Stimulated activated CD4-positive, alpha-beta T cell treated with anti-CD3 and anti-CD28 coated beads, Interleukin-1b, Interleukin-23, amount 100 ng/mL, for 4 hours (primary cell): Measurements from ENCODE around the gene ST6GALNAC5.
"Not testable (repeated sequence)": the region's sequence is repeated elsewhere in the genome, so short reads cannot be mapped to it uniquely, and the experiment has no call there.

Experiments
- DNase-seq, 2 donors: peaks; one replicate each; pipeline ENCODE4 v3.0.0-alpha.2; 2020; ENCODE audit warnings: low read depth in 2 of 2

ST6GALNAC5 gene

DNA sequence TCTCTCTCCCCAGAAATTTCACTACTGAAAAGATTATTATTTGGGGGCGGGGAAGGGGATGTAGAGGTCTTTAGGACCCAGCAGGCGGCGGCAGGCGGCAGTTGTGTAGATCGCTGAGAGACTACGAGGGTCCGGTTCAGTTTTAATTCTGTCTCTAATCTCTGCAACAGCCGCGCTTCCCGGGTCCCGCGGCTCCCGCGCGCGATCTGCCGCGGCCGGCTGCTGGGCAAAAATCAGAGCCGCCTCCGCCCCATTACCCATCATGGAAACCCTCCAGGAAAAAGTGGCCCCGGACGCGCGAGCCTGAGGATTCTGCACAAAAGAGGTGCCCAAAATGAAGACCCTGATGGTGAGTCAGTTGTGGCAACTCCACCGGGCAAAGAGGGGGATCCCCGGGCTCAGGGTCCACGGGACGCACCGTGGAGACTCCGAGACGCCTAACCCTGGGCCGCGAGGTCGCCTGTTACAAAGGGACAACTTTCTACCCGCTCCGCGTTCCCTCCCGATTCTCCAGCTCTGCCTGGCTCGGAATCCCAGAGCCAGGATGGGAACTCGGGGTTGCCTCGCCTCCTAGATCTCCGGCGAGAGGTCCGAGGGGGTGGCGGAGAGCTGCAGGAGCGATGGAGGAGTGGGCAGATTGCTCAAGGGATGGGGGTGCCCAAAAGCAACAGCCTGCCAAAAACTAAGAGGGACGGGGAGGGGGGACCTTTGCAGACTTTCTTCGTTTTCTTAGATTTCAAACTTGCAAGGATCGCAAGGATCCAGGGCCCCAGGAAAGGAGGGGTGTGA is at the start of gene ST6GALNAC5:
ST6GALNAC5 (plus strand) TSS at position 139 of the 789 bp plus-strand sequence.
- no peak for DNase-seq

DNA sequence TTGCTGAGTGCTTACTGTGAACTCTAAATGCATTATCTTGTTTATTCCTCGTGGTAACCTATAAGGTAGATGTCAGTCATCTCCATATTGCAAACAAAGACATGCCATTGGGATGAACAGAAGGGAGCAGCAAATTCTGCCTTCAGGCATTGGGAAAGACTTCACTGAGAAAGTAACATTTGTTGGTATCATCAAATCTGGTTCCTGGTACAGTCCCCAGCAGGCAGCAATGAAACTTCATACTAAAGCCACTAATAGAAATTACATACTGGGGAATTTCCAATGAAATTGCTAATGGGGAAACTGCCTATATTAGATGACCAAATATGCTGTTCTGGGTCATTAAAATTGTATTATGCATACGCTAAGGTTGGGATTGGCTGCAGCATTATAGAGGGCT is 47.3 kb upstream of the ST6GALNAC5 start:
- no peak for DNase-seq

DNA sequence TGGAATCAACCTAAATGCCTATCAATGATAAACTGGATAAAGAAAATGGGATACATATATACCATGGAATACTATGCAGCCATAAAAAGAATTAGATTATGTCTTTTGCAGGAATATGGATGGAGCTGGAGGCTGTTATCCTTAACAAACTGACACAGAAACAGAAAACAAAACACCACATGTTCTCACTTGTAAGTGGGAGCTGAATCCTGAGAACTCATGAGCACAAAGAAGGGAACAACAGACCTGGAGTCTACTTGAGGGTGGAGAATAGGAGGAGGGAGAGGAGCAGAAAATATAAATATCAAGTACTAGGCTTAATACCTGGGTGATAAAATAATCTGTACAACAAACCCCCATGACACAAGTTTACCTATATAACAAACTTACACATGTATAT is 44.3 kb upstream of the ST6GALNAC5 start:
- not testable (repeated sequence) for DNase-seq

DNA sequence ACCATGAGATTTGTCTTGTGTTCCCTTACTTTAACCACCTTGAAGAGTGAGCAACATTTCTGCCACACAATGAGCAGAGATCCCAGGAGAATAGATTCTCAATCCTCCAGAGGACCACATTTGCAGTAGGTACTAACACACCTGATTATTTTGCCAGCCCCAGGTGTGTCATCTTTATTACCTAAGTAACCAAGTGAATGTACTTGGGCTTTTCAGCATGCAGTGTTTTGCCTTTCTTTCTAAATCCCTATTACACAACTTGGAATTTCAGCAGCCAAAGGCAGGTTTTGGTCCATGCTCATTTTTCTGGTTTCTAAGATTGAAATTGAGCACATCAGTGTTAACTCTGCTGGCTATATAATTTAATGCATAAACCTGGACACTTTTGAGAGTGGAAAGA is 43.2 kb upstream of the ST6GALNAC5 start:
- DNase-seq = no peak

DNA sequence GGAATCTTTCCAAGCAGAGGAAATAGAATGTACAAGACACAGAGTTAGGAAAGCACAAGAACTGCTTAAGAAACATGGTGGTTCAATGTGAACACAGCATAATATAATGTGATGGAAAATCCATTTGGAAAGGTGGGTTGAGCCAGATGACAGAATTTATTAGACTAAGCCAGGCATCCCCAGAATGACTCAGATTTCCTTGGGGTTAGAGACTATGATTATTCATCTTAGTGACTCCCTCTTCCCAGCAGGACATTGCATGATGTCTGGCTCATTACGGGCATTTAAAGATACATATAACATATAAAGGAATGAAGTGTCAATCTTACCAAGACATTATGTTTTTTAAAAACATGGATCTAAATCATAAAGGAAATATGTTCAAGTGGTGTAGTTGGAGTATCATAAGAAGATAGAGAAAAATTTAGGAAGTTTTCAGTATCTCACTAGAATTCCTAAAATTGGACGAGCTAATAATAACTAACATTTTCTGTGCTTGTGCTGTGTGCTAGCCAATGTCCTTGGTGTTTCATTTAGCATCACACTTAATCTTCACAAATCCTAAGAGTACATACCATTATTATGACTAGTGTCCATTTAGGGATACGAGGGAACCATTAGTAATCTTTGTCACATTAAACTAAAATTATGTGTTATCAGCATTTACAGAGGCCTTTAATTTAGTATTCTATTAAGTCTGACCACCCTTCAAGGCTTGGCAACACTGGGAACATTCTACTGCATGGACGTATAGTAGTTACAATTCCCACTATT is 41.0 kb upstream of the ST6GALNAC5 start:
- no peak for DNase-seq

DNA sequence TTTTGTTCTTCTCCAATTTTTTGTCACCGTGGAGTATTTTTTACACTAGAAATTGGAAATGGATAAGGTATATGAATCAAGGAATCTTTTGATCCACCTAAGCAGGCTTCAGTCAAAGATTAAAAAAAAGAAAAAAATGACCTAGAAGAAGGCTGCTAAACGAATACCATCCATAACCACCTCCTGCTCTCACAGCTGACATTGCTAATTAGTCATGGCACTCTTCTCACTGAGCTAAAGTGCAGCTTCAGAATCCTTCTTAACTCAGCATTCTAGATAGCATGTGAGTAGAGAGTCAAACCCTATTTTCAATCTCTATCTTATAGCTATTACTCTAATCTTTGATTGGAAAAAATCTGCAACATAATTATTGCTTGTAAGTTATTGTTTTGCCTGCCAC is 40.2 kb upstream of the ST6GALNAC5 start:
- no peak for DNase-seq

DNA sequence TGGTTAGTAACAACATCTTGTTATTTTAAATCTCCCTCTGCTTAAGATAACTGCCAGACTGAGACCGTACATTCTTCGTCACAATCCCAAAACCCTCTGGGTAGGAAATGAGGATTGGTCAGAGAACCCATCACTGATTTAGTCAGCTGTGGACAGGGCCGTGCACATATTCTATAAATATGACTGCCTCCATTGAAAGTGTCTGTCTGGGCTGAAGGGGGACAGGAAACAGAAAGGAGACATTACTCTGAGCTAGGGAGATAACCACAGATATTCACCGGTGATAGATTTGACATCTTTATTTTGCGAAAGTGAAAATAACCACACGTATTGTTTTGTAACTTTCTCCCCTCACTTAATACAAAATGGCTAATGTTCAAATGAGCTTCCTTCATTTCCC is 36.9 kb upstream of the ST6GALNAC5 start:
- DNase-seq = no peak

DNA sequence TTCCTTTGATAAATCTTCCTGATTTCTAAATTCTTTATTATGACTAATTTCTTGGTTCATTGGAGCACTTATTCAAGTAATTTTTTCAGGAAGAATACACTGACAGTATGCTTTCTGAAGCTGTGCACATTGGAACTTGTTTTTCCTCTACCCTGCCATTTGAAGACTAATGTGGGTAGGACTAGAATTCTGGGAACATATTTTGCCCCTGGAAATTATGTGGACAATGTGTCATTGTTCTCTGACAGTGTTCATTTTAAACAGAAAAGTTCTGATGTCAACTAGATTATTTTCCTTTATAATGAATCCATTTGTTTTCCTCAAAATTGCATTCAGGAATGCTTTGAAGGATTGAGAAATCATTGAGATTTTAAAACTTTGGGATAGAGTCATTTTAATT is 34.8 kb upstream of the ST6GALNAC5 start:
- no peak for DNase-seq

DNA sequence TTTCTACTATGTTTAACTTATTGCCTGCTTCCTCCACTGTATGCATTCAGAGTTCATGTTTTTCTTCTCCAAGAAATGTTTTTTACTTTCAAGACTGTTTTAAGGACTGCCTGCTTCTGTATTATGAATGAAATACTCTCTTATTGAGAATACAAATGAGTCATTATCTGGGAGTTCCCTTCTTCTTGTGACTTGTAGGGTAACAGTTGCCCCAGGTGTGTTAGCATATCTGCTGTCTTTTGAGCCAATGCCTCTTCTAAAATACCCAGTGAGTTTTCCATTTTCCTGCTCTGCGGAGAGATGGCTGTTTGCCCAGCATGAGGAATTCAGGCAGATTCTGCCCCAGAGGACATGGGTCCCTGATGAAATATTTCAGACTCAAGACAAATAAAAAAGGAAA is 34.1 kb upstream of the ST6GALNAC5 start:
- DNase-seq = no peak

DNA sequence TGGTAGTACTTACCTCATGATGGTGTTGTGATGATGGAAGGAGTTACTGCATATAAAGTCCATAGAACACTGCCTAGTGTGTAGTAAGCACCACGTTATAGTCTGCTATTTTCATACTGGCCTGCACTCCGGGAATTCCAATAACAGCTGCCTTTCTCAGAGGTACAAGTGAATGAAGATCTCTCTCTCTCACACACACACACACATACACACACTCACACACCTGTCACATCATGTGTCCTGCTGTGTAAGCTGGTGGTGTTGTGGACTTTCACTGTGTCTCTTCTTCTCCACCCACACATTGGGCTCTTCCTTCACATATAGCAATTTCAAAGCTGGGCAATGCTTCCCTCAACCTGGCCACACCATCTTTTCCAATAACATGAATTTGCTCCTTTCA is 33.4 kb upstream of the ST6GALNAC5 start:
- DNase-seq = no peak

DNA sequence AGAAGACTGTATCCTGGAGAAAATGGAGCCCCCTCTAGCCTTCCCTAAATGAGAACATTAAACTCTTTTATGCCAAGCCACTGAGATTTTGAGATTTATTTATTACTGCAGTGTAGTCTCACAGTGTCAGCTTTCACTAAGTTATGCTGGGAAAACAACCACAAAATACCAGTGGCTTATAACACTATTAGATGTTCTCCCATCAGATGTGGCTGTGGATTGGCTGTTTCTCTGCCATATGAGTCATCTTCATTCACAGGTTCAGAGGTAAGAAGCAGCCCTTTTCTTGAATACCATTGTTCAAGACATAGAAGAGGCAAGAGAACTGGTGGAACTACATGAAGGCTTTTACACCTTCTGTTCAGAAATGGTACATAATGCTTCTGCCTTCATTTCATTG is 32.1 kb upstream of the ST6GALNAC5 start:
- no peak for DNase-seq

DNA sequence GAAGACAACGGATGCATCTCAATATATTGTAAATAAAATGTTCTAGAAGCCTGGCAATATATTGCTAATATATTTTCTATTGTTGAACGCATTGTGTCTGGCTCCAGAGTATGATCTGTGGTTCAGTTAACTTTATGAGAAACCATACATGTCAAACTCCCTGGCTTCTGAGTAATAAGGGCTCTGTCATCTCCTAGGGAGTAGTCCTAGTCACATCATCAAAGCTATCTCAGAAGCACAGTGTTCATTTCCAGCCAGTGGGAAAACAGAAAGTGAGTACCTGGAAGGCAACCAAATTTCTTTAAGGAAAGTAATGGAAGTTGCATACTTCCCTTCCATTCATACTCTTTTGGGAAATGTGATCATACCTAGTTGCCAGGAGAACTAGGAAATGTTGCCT is 27.0 kb upstream of the ST6GALNAC5 start:
- no peak for DNase-seq

DNA sequence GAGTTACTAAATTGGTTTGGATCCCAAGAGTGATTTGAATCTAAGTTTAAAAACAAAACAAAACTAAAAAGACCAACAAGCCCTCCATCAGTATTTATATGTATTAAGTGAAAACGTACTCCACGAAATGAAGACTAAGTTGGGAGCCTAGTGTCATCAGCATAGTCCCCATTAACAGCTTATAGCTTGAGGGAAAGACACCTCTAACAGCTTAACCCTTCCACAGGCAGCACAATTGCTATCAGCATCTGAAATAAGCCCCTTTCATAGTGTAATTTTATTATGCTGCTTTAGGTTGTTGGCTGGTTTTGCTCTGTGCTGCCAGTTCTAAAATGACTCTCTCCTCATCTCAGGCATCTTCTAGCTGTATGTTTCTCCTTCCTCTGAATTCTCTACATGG is 25.8 kb upstream of the ST6GALNAC5 start:
- no peak for DNase-seq

DNA sequence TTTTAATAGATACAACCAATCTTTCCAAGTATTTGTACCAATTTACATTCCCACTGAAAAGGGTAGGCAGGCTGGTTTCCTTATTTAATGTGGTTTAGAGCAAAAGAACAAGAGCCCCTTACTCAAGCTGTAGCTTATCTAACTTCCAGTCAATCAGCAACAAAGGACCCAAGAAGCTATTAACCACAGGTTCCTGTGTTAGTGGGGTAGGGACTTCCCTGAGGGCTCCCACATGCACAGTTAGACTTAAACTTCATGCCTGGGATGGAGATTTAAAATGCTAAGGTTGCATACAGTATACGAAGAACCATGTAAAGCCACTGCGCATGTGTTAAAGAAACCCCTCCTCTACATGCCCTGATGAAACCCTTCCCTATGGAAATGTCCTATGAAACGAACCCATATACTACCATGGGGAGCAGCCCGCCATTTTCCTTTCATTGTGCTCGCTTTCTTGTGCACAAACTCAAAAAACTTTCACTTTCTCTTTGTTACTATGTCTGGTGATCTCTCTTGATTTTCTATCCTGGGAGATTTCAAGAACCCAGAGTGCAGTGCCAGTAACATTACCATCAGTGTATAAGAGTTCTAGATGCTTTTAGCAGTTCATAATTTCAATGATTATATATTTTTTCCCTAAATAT is 23.3 kb upstream of the ST6GALNAC5 start:
- DNase-seq = no peak

DNA sequence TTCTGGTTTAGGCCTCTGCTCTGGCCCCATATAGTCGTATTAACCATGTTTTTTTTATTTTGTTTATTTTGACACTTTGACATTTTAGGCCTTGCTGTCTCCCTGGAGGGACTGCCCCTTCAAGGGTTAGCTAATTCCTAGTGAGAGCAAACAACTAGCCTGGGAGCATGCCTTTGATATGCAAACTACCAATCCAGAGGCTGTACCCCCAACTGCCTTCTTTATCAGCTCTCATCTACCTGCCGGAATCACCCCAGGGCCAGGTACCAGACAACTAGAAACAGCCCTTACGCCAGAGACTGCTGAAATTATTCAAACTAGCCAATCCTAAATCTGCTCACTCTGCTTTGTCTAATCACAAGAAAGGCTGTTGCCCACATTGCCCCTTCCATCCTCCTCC is 13.0 kb upstream of the ST6GALNAC5 start:
- DNase-seq = no peak

DNA sequence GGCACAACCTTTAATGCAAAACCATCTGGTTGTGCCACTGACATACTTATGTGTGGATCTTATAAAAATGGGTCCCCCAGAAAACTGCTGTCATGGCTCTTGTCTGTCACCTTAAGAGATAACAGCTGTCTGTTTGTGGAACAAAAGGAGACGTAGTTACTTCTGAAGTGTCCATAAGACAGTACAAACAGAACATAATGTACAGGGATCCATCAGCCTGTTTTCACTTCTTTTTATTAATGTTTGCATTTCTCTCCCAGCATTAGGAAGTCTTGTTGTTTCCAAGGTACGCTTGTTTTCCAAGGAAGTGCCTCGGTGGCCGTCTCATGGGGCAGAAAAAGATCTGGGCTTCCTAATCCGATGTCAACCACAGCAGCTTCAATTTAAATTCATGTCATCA is 11.2 kb upstream of the ST6GALNAC5 start:
- DNase-seq = no peak

DNA sequence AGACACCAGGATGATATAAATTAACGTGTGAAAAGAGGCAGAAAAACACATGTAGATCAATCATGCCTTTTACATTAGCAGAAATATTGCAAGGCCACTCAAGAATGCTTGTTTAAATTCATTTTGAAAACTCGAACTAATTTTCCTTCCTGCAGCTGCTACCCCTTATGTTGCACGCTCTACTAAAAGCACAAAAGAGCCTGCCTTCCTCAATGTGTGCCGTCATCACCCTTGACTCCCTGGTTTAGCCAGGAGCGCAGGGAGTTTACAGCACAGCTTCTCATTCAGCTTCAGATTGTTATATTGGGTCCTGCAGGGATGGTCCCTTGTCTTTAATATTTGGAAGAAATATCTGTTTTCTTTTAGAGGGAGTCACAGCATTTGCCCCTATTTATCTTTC is 10.1 kb upstream of the ST6GALNAC5 start:
- no peak for DNase-seq

DNA sequence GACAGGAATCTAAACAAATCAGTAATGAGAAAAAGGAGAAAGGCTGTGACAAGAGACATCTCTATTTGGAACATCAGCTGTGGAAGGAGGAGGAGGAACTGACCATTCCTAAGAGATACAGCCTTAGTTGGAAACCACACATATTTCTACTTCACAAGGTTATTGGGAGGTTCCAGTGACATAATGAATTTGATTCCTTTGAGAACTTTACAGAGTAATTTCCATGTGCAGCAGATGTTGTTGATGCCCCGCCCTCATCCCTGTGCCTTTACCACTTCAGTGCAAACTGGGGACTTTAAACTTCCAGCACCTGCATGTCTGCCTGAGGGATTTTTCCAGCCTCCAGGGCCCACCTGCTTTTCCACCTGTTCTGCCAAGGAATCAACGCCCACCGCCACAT is 9.3 kb upstream of the ST6GALNAC5 start:
- DNase-seq = no peak

DNA sequence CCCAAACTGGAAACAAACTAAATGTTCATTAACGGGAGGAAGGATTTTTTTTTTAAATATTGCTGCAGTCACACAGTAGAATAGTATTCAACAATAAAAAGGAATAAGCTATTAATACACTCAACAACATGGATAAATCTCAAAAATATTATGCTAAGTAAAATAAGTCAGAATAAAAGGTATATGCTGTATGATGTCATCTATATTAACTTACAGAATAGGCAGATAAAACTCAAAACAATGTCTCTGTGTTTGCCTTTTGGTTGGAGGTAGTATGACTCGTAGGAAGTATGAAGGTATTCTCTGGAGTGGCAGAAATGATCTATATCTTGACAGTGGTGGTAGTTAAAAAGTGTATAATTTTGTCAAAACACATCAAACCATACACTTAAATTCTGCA is 6.1 kb upstream of the ST6GALNAC5 start:
- no peak for DNase-seq

DNA sequence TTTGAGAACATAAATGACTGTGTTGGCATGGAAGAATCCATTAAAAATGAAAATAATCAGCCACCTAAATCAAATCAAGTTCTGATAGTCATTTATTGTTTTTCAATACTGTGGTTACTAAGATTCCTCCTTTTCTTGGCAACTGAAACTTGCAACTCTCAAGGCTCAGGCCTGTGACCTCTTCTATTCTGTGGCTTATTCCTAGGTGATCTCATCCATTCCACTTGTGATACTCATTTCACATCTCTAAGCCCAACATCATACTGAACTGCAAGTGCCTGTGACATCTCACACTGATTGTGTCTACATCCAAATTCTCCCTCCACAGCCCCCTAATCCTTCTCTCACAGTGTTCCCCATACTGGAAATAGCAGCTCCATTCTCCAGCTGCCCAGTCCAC is 4.8 kb upstream of the ST6GALNAC5 start:
- no peak for DNase-seq

DNA sequence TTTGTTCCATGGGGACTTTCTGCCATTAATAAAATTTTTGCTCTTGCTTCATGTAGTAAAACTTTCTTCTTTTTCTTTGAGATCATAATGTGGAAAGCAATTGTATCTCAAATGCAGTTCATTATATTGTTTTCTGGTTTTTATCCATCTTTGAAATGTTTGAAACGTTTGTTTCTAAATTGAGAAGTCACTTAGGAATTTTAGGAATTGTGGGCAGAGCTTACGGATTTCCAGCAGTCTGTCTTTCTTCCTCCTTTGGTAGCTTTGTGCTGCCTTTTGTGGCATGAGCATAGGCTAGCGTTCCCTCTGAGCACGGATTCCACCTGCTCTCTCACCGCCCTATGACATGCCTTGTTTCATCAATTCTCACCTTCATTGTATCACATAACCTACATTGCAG is 2.9 kb upstream of the ST6GALNAC5 start:
- DNase-seq = no peak

DNA sequence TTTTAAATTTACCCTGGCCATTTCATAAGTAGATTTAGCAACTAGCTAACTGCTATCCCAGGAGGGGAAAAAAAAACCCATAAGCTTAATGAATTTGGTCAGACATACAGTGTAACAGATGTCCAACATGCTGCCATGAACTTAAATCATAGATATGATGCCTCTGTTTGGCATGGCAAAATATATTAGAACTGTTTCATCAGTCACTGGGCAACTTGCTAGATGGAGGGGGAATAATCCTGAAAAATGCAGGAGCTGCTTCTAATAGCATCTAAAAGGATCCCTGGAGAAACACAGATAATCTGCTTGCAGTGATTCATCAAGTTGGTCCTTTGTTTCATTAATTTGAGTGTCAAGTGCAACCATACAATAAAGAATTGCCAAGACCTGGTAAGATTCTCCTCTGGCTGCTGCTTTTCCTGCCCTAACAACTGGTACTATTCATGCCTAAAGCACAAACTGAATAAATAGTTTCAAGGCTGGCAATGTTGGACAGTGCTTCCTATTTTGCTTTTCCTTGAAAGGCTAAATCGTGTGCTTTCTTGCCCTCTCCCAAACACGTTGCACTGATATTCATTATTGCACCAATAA is 1.5 kb upstream of the ST6GALNAC5 start:
- no peak for DNase-seq

DNA sequence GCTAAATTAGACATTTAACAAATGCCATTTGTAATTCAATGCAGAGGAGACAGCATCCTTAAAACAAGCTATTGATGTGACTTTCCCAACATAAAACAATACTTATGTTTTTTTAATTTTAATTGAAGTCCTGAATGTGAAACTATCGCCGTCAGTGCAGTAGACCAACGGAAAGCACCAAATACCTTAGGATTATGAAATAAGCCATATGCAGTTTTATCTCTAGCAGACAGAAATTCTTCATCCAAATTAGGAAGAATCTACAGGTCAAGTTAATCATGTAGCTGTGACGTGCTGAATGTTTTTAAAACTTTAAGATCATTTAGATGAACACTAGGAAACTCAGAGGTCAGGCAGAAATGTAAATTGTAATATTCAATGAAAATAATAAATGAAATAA is 714 bp upstream of the ST6GALNAC5 start:
- no peak for DNase-seq
